Stimulated activated CD4-positive, alpha-beta T cell treated with anti-CD3 and anti-CD28 coated beads, Interleukin-2, amount 100 ng/mL, for 24 hours (primary cell): ENCODE data around the gene SOX1.

ENCODE experiments used
- DNase-seq, 2 donors: peaks; one replicate each; pipeline ENCODE4 v3.0.0-alpha.2; 2020

The SOX1 gene

GRCh38 chr13:112059457-112060281, 7.3 kb upstream of the SOX1 start:
- DNase-seq: no peak

- DNase-seq: no peak
Observed at GRCh38 chr13:112060282-112060830, 6.6 kb upstream of the SOX1 start.

GRCh38 chr13:112060899-112061366, 6.0 kb upstream of the SOX1 start:
- no peak for DNase-seq

GRCh38 chr13:112061367-112062061, 5.4 kb upstream of the SOX1 start:
- no peak for DNase-seq

- DNase-seq: no peak
Observed at GRCh38 chr13:112062072-112062567, 4.8 kb upstream of the SOX1 start.

- DNase-seq: no peak
Observed at GRCh38 chr13:112062571-112063570, 4.1 kb upstream of the SOX1 start.

- no peak for DNase-seq
Observed at GRCh38 chr13:112063807-112064206, 3.1 kb upstream of the SOX1 start.

- no peak for DNase-seq
Observed at GRCh38 chr13:112064222-112064621, 2.7 kb upstream of the SOX1 start.

- no peak for DNase-seq
Observed at GRCh38 chr13:112065521-112065866, 1.5 kb upstream of the SOX1 start.

GRCh38 chr13:112065867-112066623, 904 bp upstream of the SOX1 start:
- no peak for DNase-seq

- DNase-seq: peak; percentile 53 to 66
Observed at GRCh38 chr13:112066624-112067004, 335 bp upstream of the SOX1 start.

- DNase-seq: no peak
Observed at GRCh38 chr13:112067871-112068539, 1.1 kb downstream of the SOX1 start.

GRCh38 chr13:112068540-112069060, 1.7 kb downstream of the SOX1 start:
- DNase-seq: no peak

GRCh38 chr13:112069061-112069844, 2.3 kb downstream of the SOX1 start:
- DNase-seq: no peak

- no peak for DNase-seq
Observed at GRCh38 chr13:112069845-112070251, 2.9 kb downstream of the SOX1 start.

GRCh38 chr13:112071102-112071722, 4.3 kb downstream of the SOX1 start:
- DNase-seq: no peak

GRCh38 chr13:112071723-112072533, 5.0 kb downstream of the SOX1 start:
- no peak for DNase-seq

GRCh38 chr13:112072534-112073244, 5.7 kb downstream of the SOX1 start:
- DNase-seq: no peak
